DMS53 treated with DMSO at 0.1 percent for 48 hours (cell line): ENCODE results near the gene CTLA4.
"Not testable (repeated sequence)": the region's sequence is repeated elsewhere in the genome, so short reads cannot be mapped to it uniquely, and the experiment has no call there.

Source experiments
- DNase-seq: peaks from one replicate; lab custom pipeline; 2025; ENCODE audit not compliant: unreplicated experiment; lab: John Stamatoyannopoulos, UW

The CTLA4 gene

DNA sequence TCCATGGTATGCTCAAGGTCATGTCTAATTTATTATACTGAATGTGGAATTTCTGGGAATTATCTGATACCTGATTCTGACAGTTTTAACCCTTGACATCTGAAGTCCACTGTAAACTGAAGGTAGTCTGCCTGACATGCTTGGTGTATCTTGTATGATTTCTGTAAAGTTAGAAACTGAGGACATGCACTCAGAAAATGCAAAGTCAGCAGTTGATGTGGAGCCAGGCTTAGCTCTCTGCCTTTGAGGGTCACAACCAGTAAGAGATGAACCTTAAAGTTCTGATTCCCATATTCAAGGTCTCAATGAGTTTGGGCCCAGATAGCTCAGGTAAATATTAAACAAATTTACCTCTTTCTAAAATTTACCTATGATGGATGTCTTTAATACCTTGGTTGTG lies 12.3 kb upstream of the CTLA4 start:
- no peak for DNase-seq

DNA sequence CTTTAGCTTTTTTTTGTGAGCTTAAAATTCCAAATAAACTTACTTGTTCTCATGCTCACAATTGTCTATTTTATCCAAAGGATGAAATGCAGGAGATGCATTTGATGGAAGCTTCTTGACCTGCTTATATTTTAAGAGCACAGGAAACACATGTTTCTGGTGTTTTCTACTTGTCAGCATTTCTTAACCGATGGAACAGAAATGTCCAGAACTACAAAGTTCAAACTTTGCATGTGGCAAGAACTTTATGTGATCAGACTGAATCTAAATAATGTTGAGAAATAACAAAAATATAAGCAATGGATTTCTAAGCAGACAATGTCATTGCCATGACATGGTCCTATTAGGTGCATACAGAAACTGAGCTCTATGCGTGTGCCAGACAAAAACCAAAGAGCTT lies 9.9 kb upstream of the CTLA4 start:
- no peak for DNase-seq

DNA sequence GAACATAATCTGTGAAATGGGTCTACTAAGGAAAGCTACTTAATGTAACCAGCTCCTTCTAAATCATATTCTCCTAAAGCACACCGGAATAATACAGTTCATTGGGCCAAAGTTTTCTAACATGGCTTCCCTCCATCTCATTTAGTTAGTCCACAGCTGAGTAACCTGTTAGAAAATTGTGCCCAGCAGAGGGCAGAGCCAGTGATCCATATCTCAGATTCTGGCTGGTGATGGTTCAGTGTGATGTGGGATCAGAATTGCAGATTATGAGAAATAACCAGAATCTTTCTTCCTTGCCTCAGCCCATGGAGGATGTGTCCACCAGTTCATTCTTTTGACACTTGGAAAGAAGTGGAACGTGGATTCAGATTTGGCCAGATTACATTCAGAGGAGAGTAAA lies 9.4 kb upstream of the CTLA4 start:
- no peak for DNase-seq

DNA sequence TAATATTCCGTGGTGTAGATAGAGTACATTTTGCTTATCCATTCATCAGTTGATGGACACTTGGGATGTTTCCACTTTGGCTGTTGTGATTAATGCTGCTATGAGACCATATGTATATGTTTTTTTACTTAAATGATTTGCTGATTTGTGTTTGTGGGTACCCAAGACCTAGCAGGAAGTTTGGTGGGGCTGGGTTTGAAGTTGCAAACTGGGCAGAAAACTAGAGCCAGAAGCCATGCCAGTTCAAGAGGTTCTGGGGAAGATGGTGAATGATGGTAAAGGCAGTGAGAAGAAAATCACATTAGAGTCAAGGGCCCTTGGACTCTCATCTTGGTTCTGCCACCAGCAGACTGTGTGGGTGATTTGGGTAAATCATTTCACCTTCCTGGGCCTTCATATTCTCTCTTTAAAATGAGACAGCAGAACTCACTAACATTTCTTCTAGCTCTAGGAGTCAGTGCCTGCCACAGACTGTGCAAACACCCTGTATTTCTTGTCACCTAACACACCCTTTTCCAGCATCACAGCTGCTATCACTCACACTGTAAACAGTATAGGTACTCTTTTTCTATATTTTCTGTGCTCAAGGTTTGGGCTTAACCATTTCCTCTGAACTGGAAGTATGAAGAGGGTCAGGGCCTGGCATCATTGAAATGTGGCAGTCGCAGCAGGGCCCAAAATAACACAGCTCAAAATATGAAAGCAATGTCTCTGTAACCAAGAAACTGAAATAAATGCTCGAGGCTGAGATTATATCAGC lies 8.4 kb upstream of the CTLA4 start:
- DNase-seq = no peak

DNA sequence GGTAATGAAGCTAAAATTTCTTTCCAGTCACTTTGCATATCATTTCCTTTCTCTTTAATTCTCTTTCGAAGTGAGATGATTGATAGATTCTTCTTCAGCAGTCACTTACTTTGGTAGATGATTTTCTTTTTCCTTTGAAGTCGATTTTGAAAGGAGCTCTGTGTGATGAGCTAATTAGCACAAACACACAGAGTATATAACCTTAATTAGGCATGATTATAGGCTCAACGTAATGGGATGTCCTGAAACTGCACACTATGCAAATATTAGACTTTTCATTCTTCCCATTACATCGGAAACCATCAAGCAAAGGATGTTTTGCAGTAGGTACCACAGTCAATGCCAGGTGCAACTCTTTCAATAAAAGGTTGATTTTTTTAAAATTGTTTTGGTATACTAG lies 6.4 kb upstream of the CTLA4 start:
- DNase-seq = no peak

DNA sequence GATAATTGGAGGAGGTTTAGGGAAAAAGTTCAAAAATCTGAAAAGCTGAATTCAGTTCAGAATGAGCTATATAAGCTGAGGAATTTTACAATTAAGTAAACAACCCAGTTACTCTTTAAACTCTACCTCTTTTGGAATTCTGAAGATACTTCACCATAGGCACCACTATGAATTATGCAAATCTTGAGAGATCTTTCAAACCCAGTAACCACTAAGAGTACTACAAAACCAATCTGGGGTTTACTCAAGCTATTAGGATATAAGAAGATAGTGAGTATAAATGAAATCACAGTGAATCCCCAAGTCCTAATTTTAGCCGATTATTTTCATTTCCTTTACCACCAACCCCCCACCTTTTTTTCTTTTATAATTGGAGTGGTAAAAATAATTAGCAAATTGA lies 6.0 kb upstream of the CTLA4 start:
- no peak for DNase-seq

DNA sequence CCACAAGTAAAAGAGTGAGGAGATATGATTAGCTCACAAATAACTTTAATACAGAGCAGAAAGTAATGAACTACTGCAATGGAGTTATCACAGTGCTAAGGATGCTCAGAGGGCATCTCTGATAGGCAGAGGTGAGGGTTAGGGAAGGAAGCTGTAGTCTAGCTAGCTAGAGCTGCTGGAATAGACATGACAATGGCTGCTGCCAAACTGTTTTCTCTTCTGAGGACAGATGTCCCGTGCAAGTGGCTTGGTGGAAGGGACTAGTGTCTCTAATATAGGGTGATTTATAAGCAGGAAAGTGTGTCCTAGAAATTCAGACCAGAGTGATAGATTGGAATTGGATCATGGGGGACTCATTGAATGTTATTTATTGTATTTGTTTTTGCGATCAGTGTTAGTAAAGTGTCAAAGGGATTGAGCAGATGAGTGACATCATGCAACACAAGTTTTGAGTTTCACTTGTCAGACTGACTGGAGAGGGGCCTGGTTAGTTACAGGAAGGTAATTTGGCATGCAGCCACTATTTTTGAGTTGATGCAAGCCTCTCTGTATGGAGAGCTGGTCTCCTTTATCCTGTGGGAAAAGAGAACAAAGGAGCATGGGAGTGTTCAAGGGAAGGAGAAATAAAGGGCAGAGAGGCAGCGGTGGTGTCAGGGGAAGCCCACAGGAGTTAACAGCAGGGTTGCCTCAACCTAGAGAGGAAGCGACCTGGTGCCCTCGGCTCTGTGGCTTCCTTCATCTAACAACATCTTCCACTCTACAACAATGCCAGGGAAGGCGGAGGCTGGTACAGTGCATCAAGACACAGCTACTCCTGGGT lies 1.9 kb downstream of the CTLA4 start:
- no peak for DNase-seq

DNA sequence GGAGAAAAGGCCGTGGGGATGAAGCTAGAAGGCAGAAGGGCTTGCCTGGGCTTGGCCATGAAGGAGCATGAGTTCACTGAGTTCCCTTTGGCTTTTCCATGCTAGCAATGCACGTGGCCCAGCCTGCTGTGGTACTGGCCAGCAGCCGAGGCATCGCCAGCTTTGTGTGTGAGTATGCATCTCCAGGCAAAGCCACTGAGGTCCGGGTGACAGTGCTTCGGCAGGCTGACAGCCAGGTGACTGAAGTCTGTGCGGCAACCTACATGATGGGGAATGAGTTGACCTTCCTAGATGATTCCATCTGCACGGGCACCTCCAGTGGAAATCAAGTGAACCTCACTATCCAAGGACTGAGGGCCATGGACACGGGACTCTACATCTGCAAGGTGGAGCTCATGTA lies 2.9 kb downstream of the CTLA4 start:
- DNase-seq = no peak

DNA sequence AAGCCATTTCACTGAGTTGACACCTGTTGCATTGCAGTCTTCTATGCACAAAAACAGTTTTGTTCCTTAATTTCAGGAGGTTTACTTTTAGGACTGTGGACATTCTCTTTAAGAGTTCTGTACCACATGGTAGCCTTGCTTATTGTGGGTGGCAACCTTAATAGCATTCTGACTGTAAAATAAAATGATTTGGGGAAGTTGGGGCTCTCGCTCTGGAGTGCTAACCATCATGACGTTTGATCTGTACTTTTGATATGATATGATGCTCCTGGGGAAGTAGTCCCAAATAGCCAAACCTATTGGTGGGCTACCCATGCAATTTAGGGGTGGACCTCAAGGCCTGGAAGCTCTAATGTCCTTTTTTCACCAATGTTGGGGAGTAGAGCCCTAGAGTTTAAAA lies 3.4 kb downstream of the CTLA4 start:
- no peak for DNase-seq

DNA sequence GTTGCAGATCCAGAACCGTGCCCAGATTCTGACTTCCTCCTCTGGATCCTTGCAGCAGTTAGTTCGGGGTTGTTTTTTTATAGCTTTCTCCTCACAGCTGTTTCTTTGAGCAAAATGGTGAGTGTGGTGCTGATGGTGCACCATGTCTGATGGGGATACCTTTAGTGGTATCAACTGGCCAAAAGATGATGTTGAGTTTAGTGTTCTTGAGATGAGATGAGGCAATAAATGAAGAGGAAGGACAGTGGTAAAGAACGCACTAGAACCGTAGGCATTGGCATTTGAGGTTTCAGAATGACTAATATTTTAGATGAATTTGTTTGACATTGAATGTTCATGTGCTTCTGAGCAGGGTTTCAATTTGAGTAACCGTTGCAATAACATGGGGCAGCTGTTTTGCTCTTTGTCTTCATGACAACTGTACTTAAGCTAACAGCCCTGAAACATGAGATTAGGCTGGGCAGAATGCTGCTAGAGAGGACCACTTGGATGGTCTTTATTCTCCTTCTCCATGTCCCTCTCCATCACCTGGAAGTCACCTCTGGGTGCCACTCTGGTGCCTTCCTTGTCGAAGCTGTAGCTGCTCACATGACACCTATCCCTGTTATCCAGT lies 3.9 kb downstream of the CTLA4 start:
- DNase-seq = no peak

DNA sequence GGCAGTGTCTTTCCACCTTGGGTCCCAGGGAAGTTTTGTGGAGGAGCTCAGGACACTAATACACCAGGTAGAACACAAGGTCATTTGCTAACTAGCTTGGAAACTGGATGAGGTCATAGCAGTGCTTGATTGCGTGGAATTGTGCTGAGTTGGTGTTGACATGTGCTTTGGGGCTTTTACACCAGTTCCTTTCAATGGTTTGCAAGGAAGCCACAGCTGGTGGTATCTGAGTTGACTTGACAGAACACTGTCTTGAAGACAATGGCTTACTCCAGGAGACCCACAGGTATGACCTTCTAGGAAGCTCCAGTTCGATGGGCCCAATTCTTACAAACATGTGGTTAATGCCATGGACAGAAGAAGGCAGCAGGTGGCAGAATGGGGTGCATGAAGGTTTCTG lies 5.9 kb downstream of the CTLA4 start:
- no peak for DNase-seq

DNA sequence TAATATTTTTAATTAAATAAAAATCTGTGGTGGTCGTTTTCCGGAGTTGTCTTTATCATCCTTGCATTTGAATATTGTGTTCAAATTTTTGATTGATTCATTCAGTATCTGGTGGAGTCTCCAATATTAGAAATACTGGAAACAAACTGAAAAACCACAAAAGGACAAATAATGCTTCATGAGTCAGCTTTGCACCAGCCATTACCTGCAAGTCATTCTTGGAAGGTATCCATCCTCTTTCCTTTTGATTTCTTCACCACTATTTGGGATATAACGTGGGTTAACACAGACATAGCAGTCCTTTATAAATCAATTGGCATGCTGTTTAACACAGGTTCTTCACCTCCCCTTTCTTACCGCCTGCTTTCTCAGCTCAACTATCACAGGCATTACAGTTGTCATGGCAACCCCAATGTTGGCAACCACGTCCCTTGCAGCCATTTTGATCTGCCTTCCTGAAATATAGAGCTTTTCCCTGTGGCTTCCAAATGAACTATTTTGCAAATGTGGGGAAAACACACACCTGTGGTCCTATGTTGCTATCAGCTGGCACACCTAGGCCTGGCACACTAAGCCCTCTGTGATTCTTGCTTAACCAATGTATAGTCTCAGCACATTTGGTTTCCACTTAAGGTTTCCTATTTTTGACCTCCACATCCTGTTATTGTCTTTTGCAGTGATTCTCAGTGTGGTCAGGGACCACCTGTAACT lies 6.5 kb downstream of the CTLA4 start:
- DNase-seq = no peak

DNA sequence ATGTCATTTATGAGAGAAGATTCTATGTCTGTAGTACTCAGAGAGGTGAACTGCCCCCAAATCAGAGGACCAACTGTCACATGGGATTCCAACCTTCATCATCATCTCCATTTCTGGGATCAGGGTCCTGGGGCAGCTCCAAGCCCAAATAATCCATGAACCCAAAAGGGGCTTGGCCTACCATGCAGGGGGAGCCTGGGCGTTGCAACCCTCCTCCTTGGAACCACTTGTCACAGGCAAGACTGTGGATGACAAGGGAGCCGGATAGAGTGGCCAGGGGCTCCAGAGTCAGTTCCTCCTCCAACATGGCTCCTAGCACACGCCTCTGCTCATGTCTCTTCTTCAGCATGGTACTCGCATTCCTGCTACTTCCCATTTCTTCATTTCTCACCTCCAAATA lies 7.9 kb downstream of the CTLA4 start:
- DNase-seq = no peak

DNA sequence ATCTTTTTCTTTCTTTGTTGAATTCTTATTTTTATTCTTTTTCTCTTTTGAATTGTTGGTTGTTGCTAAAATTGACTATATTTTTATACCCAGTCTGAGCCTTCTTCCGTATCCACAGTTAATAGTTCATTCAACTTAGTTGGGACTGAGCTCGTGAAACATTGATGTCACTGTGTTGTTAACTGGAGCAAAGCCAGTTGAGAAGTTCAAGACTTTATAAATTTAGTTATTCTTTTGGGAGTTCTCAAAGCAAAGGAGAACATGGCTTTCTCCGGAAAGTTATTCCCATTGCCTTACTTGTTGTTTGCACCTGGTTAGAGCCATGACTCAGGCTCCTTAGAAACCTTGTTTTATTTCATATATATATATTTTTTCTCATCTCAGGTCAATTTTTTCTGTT lies 8.8 kb downstream of the CTLA4 start:
- no peak for DNase-seq

DNA sequence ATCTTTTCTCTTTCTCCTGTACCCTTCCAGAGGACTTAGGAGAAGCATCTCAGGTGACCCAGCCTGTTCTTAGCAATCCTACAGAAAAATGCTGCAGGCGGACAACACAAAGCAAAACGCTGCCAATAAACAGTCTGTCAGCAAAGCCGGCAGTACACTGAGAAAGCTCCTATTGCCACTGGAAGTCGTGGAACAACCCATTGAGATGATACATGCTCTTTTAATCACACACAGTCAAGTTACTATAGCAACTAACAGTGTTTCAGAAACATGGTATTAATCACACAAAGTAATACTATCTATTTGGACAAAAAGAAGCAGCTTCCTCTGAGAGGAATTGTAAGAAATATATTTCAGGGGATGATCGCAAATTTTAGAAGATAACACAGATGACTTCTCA lies 10.5 kb downstream of the CTLA4 start:
- DNase-seq = no peak

DNA sequence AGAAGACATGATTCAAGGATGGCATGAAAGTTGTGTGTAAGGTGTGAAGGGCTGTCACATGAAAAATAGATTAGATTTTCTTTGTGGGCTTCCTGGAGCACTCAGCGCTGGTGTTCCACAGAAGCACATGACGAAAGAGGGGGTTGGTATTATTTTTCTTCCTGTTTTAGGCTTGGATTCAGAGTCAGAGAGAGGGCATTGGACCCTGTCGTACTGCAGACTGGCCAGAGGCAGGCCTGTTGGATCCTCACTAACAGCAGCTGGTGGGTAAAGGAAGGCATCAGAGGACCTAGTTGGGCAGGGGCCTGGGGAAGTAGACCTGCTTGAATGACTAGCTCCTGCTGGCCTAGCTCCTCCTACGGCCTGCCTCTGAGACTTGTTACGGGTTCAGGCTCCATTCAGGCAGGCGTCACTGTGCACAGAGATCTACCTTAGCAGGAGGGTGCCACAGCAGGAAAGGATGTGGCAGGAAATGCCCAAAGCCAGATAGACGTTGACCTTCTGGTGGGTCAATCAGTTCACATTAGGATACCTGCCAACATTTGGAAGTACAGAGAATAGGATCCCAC lies 13.1 kb downstream of the CTLA4 start:
- DNase-seq = no peak

DNA sequence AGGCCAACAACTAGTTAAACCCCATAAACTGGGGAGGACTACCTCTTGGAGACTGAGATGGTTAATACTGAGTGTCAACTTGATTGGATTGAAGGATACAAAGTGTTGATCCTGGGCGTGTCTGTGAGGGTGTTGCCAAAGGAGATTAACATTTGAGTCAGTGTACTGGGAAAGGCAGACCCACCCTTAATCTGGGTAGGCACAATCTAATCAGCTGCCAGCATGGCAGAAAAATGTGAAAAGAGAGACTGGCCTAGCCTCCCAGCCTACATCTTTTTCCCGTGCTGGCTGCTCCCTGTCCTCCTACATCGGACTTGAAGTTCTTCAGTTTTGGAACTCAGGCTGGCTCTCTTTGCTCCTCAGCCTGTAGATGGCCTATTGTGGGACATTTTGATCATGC lies 13.6 kb downstream of the CTLA4 start:
- DNase-seq = not testable (repeated sequence)

DNA sequence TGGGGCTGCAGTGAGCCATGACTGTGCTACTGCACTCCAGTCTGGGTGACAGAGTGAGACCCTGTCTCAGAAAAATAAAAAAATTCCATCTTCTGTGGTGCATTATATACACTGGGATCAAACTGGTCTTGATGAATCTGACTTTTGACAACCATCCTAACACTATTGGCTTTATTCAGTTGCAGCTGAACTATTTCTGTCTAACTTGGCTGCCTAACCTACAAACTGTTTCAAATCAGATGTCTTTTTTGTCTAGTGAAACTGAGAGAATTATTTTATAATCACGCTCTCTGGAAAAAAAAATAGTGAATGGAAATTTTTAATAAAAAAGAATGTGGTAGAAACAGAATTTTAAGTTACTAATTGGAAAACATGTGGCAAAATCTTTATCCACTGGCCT lies 15.0 kb downstream of the CTLA4 start:
- DNase-seq = no peak

DNA sequence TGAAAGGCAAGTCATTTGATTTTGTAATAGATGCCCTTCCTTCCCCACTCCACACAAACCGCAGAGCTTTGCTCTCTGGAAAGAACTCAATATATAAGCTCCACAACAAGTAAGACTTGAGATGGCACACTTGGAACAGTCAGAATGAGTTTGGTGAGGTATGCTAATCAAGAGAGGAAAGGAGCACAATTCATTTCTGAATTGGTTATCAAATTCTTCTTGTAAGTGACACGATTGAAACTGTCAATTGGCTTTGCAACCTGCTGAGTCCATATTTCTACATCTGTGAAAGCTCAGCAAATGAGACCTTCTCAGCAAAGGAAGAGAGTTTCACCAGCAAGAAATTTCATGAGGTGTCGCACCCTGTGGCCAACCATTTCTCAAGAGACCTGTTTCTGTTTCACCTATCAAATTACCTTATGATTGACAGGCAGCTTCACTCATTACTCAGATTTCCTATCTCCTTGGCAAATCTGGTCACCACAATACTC lies 19.1 kb downstream of the CTLA4 start:
- DNase-seq = no peak

DNA sequence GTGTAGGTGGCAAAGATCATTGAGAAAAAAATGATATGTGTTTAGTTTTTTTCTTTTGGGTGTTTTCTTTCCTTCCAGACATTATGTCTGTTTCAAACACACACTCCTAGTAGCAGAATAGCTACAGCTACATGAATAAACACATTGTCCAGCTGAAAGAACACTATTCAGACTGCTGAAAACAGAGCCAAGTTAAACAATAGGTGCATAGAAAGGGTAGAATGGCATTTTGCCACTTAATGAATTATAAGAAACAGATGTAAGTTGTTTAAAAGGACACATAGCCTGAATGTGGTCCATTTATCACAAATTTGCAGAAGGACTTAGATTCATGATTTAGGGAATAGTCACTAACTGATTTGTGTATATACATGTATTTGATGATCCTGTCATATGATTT lies 20.1 kb downstream of the CTLA4 start:
- DNase-seq = no peak

DNA sequence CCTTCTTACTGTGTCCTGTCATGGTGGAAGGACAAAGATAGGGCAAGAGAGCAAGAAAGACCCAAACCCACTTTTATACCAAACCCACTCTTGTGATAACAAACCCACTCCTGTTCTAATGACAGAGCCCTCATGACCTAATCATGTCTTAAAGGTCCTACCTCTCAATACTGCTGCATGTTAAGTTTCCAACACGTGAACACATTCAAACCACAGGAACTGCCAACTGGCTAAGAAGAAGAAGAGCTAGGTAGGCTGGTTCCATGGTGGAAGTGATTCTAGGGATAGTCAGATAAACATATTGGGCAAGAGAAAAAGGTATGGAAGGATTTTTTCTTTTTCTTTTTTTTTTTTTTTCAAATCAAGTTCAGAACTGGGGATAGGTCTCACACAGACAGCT lies 22.0 kb downstream of the CTLA4 start:
- no peak for DNase-seq
